IMR-90 (cell line): ENCODE results near the gene HMBS. TPM values are rescaled to one million over a fixed set of nuclear protein-coding genes. Genes with fewer than 3 reads are reported as not detected.

Experiments used
- ATAC-seq: fragments of 200-7000 bp; cut with Tn5 transposase; 2 replicates; pipeline ENCODE4 v1.9.1; 2020; ENCODE audit warnings: low read depth, mild to moderate bottlenecking, moderate library complexity
- BruUV-seq: library from RNA; stranded (reverse); fragments of 400-500 nt; replicated peaks from 2 replicates; lab custom pipeline; 2021; lab: Mats Ljungman, UMichigan
- CTCF ChIA-PET: fragments of 300-600 bp; formaldehyde crosslinking; extraction: SDS; loops from one replicate; lab custom pipeline; 2021; ENCODE audit warnings: antibody characterized with exemption; lab: Yijun Ruan, JAX
- POLR2A ChIA-PET: fragments of 300-600 bp; sonication (Branson Sonifier 250); formaldehyde crosslinking; loops from one replicate; lab custom pipeline; 2022; ENCODE audit warnings: antibody characterized with exemption; ENCODE audit not compliant: unreplicated experiment; lab: Charles Lee
- DNase-seq: peaks from one replicate; pipeline ENCODE4 v3.0.0; 2013
- H2AFZ ChIP-seq: replicated peaks from 2 replicates; pipeline ENCODE3; 2013; ENCODE audit warnings: low read length, mild to moderate bottlenecking; ENCODE audit not compliant: poor library complexity
- H2AK5ac ChIP-seq: 2 replicates; pipeline ENCODE4 v1.6.1; 2013; ENCODE audit warnings: low read depth, low read length, inconsistent platforms
- H2AK9ac ChIP-seq: replicated peaks from 2 replicates; pipeline ENCODE3; 2013; ENCODE audit warnings: mild to moderate bottlenecking, low read depth, low read length, moderate library complexity; ENCODE audit not compliant: poor library complexity
- H2BK120ac ChIP-seq: 2 replicates; pipeline ENCODE4 v1.6.1; 2013; ENCODE audit warnings: low read depth, low read length, inconsistent platforms
- H2BK15ac ChIP-seq: 3 replicates; pipeline ENCODE4 v1.6.1; 2013; ENCODE audit warnings: low read depth, low read length, inconsistent platforms
- H2BK20ac ChIP-seq: 2 replicates; pipeline ENCODE4 v1.6.1; 2013; ENCODE audit warnings: low read depth, mild to moderate bottlenecking, inconsistent platforms, low read length, moderate library complexity
- H2BK5ac ChIP-seq: 2 replicates; pipeline ENCODE4 v1.6.1; 2013; ENCODE audit warnings: mild to moderate bottlenecking, low read depth, low read length, inconsistent platforms; ENCODE audit not compliant: poor library complexity, severe bottlenecking
- H3K14ac ChIP-seq: replicated peaks from 2 replicates; pipeline ENCODE4 v1.6.1; 2013; ENCODE audit warnings: low read depth, low read length, inconsistent platforms
- H3K18ac ChIP-seq: 2 replicates; pipeline ENCODE4 v1.6.1; 2013; ENCODE audit warnings: low read depth, low read length, control low read depth
- H3K23ac ChIP-seq: 2 replicates; pipeline ENCODE4 v1.6.1; 2013; ENCODE audit warnings: low read depth, low read length, inconsistent platforms
- H3K27ac ChIP-seq: 2 replicates; pipeline ENCODE4 v1.5.1; 2013; ENCODE audit warnings: mild to moderate bottlenecking, control low read depth, low read length; ENCODE audit not compliant: insufficient read depth
- H3K27me3 ChIP-seq: 2 replicates; pipeline ENCODE4 v1.6.1; 2013; ENCODE audit warnings: low read length; ENCODE audit not compliant: control insufficient read depth, insufficient read depth
- H3K36me3 ChIP-seq: 2 replicates; pipeline ENCODE4 v1.6.1; 2013; ENCODE audit warnings: low read length, mixed read lengths; ENCODE audit not compliant: control insufficient read depth, insufficient read depth
- H3K4ac ChIP-seq: 2 replicates; pipeline ENCODE4 v1.6.1; 2013; ENCODE audit warnings: low read depth, low read length, inconsistent platforms
- H3K4me1 ChIP-seq: 2 replicates; pipeline ENCODE4 v1.6.1; 2013; ENCODE audit warnings: low read length, mixed read lengths; ENCODE audit not compliant: control insufficient read depth, insufficient read depth
- H3K4me2 ChIP-seq: 2 replicates; pipeline ENCODE4 v1.6.1; 2013; ENCODE audit warnings: low read depth, mild to moderate bottlenecking, control low read depth, low read length, moderate library complexity
- H3K4me3 ChIP-seq: 2 replicates; pipeline ENCODE4 v1.5.1; 2013; ENCODE audit warnings: low read depth, mild to moderate bottlenecking, control low read depth, low read length, moderate library complexity; ENCODE audit not compliant: insufficient read depth
- H3K56ac ChIP-seq: 2 replicates; pipeline ENCODE4 v1.6.1; 2013; ENCODE audit warnings: low read length, inconsistent platforms; ENCODE audit not compliant: insufficient read depth; ENCODE audit errors: extremely low read depth
- H3K79me1 ChIP-seq, 2 experiments: 2 replicates each; pipeline ENCODE4 v1.6.1; 2013; ENCODE audit warnings: low read length in 2 of 2, inconsistent platforms in 1 of 2, low read depth in 1 of 2
- H3K9ac ChIP-seq: 2 replicates; pipeline ENCODE4 v1.6.1; 2013; ENCODE audit warnings: low read depth, low read length, control low read depth
- H3K9me1 ChIP-seq: 2 replicates; pipeline ENCODE4 v1.6.1; 2013; ENCODE audit warnings: low read length, inconsistent platforms; ENCODE audit not compliant: insufficient read depth
- H3K9me3 ChIP-seq: 2 replicates; pipeline ENCODE4 v1.6.1; 2013; ENCODE audit warnings: low read length; ENCODE audit not compliant: control insufficient read depth, insufficient read depth
- H4K20me1 ChIP-seq: 2 replicates; pipeline ENCODE4 v1.6.1; 2013; ENCODE audit warnings: low read length, inconsistent platforms; ENCODE audit not compliant: insufficient read depth
- H4K5ac ChIP-seq: 2 replicates; pipeline ENCODE4 v1.6.1; 2013; ENCODE audit warnings: mild to moderate bottlenecking, low read depth, low read length, control low read depth
- H4K8ac ChIP-seq, 2 experiments: 2 replicates each; pipeline ENCODE4 v1.6.1; 2013; ENCODE audit warnings: low read depth in 2 of 2, low read length in 2 of 2, control low read depth in 1 of 2, inconsistent platforms in 1 of 2
- H4K91ac ChIP-seq: 2 replicates; pipeline ENCODE4 v1.6.1; 2013; ENCODE audit warnings: low read depth, low read length, inconsistent platforms; ENCODE audit not compliant: insufficient read depth
- CHD1 ChIP-seq: IDR thresholded peaks from 2 replicates; pipeline ENCODE4 v1.6.1; 2012; ENCODE audit warnings: low read depth, low read length, improper control_type of control experiment
- CTCF ChIP-seq: conservative IDR thresholded peaks from 2 replicates; pipeline ENCODE4 v1.5.1; 2012; ENCODE audit warnings: mild to moderate bottlenecking, low read depth, low read length, improper control_type of control experiment
- MAFK ChIP-seq: IDR thresholded peaks from 2 replicates; pipeline ENCODE4 v1.6.1; 2012; ENCODE audit warnings: low read depth, low read length, improper control_type of control experiment
- MAZ ChIP-seq: IDR thresholded peaks from 2 replicates; pipeline ENCODE4 v1.6.1; 2012; ENCODE audit warnings: low read depth, mild to moderate bottlenecking, low read length, improper control_type of control experiment, moderate library complexity, borderline replicate concordance
- MXI1 ChIP-seq: IDR thresholded peaks from 2 replicates; pipeline ENCODE4 v1.6.1; 2012; ENCODE audit warnings: low read depth, mild to moderate bottlenecking, low read length, moderate library complexity, borderline replicate concordance
- NFE2L2 ChIP-seq: fragments of 150-350 bp; IDR thresholded peaks from 2 replicates; pipeline ENCODE4 v1.6.1; 2016; ENCODE audit warnings: low read depth, mild to moderate bottlenecking, low read length
- POLR2A ChIP-seq: IDR thresholded peaks from 2 replicates; pipeline ENCODE4 v1.6.1; 2012; ENCODE audit warnings: mild to moderate bottlenecking, low read depth, low read length
- RAD21 ChIP-seq: IDR thresholded peaks from 2 replicates; pipeline ENCODE4 v1.6.1; 2012; ENCODE audit warnings: low read length, improper control_type of control experiment
- RCOR1 ChIP-seq: IDR thresholded peaks from 2 replicates; pipeline ENCODE4 v1.6.1; 2012; ENCODE audit warnings: mild to moderate bottlenecking, low read length, improper control_type of control experiment; ENCODE audit not compliant: insufficient replicate concordance
- SMC3 ChIP-seq: fragments of 150-350 bp; IDR thresholded peaks from 2 replicates; pipeline ENCODE4 v1.6.1; 2016; ENCODE audit warnings: low read depth, mild to moderate bottlenecking, antibody characterized with exemption, low read length, moderate library complexity
- WGBS, 2 experiments: methylation state at CpG; one replicate each; pipeline versions ENCODE4 v1.1.5 to v1.1.7; 2013; ENCODE audit warnings: missing lambda C conversion rate in 2 of 2; ENCODE audit not compliant: insufficient read length in 1 of 2; ENCODE audit errors: extremely low coverage in 2 of 2; 5-methylcytosine and 5-hydroxymethylcytosine counted together
- dilution Hi-C: fragments of 300-500 bp; cut with HindIII; formaldehyde crosslinking; loops from one replicate; pipeline ENCODE4 v1.14.3; 2018; ENCODE audit warnings: low sequenced_read_pairs; ENCODE audit not compliant: unreplicated experiment
- in situ Hi-C: fragments of 300-500 bp; cut with MboI; formaldehyde crosslinking; loops from 3 replicates; pipeline ENCODE4 v1.14.3; 2019; ENCODE audit warnings: low sequenced_read_pairs, inconsistent platforms, mixed read lengths
- intact Hi-C: fragments of 100-400 bp; cut with micrococcal nuclease; formaldehyde crosslinking; loops from 2 replicates; pipeline ENCODE4 v1.10.0; 2022
- polyA plus RNA-seq, 3 experiments: library from polyadenylated mRNA; depleted of rRNA; stranded (reverse); fragments of >200 nt; gene quantifications; 2 replicates each; pipeline ENCODE4 v1.2.3, GENCODE V29; 2012; ENCODE audit warnings: low replicate concordance in 1 of 3
- total RNA-seq: library from RNA; depleted of rRNA; stranded (reverse); fragments of >200 nt; gene quantifications from 2 replicates; pipeline ENCODE4 v1.2.3, GENCODE V29; 2012
- TF ChIP-seq, protein P1 (sequence below): fragments of 150-350 bp; IDR thresholded peaks from 2 replicates; pipeline ENCODE4 v1.6.1; 2017; ENCODE audit warnings: mild to moderate bottlenecking, antibody characterized with exemption, low read length, low read depth
- TF ChIP-seq, protein P2 (sequence below): fragments of 150-350 bp; IDR thresholded peaks from 2 replicates; pipeline ENCODE4 v1.6.1; 2016; ENCODE audit warnings: low read depth, mild to moderate bottlenecking, low read length, moderate library complexity, borderline replicate concordance

HMBS gene
- total and polyA plus RNA-seq, 2 of the 4 experiments (the other 2 are of a cell fraction) = 17.9 to 59.5 TPM

GRCh38 chr11:119084663-119085436 lies at the start of gene HMBS (continued):
- no peak for TF ChIP-seq NFE2L2
- TF ChIP-seq MAFK = no peak
- TF ChIP-seq, protein P1, sequence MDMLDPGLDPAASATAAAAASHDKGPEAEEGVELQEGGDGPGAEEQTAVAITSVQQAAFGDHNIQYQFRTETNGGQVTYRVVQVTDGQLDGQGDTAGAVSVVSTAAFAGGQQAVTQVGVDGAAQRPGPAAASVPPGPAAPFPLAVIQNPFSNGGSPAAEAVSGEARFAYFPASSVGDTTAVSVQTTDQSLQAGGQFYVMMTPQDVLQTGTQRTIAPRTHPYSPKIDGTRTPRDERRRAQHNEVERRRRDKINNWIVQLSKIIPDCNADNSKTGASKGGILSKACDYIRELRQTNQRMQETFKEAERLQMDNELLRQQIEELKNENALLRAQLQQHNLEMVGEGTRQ = peak; percentile 77
- peak; percentile 79; the same call in 1 of the 2 replicates for TF ChIP-seq MAZ

DNA sequence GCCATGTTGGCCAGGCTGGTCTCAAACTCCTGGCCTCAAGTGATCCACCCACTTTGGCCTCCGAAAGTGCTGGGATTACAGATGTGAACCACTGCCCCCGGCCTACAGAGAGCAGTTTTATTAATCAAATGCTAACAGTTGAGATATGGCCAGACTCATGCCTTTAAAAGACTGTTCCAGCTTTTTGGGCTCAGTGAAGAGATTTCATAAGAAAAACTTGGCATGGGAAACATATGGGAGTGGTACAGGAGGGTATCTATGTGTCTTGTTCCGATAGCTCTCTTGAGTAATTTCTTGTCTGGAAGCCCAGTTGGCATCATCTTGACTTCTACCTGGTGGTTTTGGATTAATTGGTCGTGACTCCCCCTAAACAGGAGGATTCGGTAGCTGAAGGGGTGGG lies 45.8 kb upstream of the HMBS start:
- intact Hi-C loops (no loop called here), dilution Hi-C loops (no loop called here), in situ Hi-C loops (no loop called here)
- H3K4me2 ChIP-seq = no peak overlapping the region
- H3K9me1 ChIP-seq = no peaks in the 10 kb centered on the region
- H4K5ac ChIP-seq = no peak overlapping the region
- H2BK15ac ChIP-seq = no peak overlapping the region
- DNase-seq = no peak
- H3K36me3 ChIP-seq = no peaks in the 10 kb centered on the region; the same call in 1 of the 2 replicates
- no peak overlapping the region for H2BK120ac ChIP-seq
- no peaks in the 10 kb centered on the region for H3K4me1 ChIP-seq
- no peaks in the 10 kb centered on the region for H4K20me1 ChIP-seq
- CTCF ChIA-PET = no interaction called here
- no peak overlapping the region for H3K23ac ChIP-seq
- no peak overlapping the region for H3K9ac ChIP-seq
- no peak overlapping the region for H3K4me3 ChIP-seq
- H3K56ac ChIP-seq = no peak overlapping the region
- no peak overlapping the region for H4K91ac ChIP-seq
- no TSS peak for BruUV-seq
- WGBS, 2 experiments = 83% methylated on average over 3 of the region's 5 CpGs; no CpG with 5 or more reads in 1 of the 2 experiments
- no peaks in the 10 kb centered on the region for H3K27me3 ChIP-seq
- no peak overlapping the region for H3K14ac ChIP-seq
- H3K79me1 ChIP-seq = no peaks in the 10 kb centered on the region
- ATAC-seq = no peak
- H3K18ac ChIP-seq = no peak overlapping the region
- H3K9me3 ChIP-seq = no peaks in the 10 kb centered on the region
- no peak overlapping the region for H2AK9ac ChIP-seq
- TF ChIP-seq POLR2A = no peak
- TF ChIP-seq RCOR1 = no peak
- TF ChIP-seq, protein P2, sequence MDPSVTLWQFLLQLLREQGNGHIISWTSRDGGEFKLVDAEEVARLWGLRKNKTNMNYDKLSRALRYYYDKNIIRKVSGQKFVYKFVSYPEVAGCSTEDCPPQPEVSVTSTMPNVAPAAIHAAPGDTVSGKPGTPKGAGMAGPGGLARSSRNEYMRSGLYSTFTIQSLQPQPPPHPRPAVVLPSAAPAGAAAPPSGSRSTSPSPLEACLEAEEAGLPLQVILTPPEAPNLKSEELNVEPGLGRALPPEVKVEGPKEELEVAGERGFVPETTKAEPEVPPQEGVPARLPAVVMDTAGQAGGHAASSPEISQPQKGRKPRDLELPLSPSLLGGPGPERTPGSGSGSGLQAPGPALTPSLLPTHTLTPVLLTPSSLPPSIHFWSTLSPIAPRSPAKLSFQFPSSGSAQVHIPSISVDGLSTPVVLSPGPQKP = no peak
- no peak for TF ChIP-seq NFE2L2
- no peak for TF ChIP-seq CTCF
- TF ChIP-seq RAD21 = no peak
- TF ChIP-seq SMC3 = no peak
- TF ChIP-seq MAFK = no peak
- no peak for TF ChIP-seq CHD1
- TF ChIP-seq MXI1 = no peak
- POLR2A ChIA-PET = no interaction called here
- H2BK5ac ChIP-seq = no peak overlapping the region
- no peak overlapping the region for H2AK5ac ChIP-seq
- no peak overlapping the region for H2AFZ ChIP-seq
- H3K4ac ChIP-seq = no peak overlapping the region
- no peak overlapping the region for H4K8ac ChIP-seq
- H2BK20ac ChIP-seq = no peak overlapping the region
- H3K27ac ChIP-seq = no peak overlapping the region
